H1 (cell line): Measurements from ENCODE around the gene EIF2AK2. TPM values are rescaled to one million over a fixed set of nuclear protein-coding genes. Genes with fewer than 3 reads are reported as not detected.

Source experiments
- CTCF ChIA-PET: fragments of 300-600 bp; sonication (Branson Sonifier 250); formaldehyde crosslinking; loops from one replicate; lab custom pipeline; 2021; ENCODE audit not compliant: partially characterized antibody; lab: Charles Lee
- POLR2A ChIA-PET: fragments of 300-600 bp; sonication (Branson Sonifier 250); formaldehyde crosslinking; loops from one replicate; lab custom pipeline; 2021; ENCODE audit warnings: inconsistent platforms; ENCODE audit not compliant: partially characterized antibody; lab: Charles Lee
- DNase-seq, 2 experiments: peaks; one replicate each; pipeline versions ENCODE4 v3.0.0 to v3.0.0-alpha.2; 2010 to 2022; ENCODE audit warnings: low spot score in 2 of 2, low read depth in 1 of 2, mixed read lengths in 1 of 2
- FAIRE-seq: peaks from 2 replicates; lab custom pipeline; 2011; peaks lifted over from hg19 to GRCh38; lab: Jason Lieb, UNC
- H2AFZ ChIP-seq: 2 replicates; pipeline ENCODE4 v1.8.1; 2012; ENCODE audit warnings: low read length, inconsistent platforms
- H2AK5ac ChIP-seq: 2 replicates; pipeline ENCODE4 v1.6.1; 2013; ENCODE audit warnings: low read depth, low read length
- H2BK120ac ChIP-seq: replicated peaks from 2 replicates; pipeline ENCODE3; 2013; ENCODE audit warnings: low read depth, low read length, inconsistent platforms
- H2BK12ac ChIP-seq: 2 replicates; pipeline ENCODE4 v1.6.1; 2013; ENCODE audit warnings: low read depth, low read length
- H2BK15ac ChIP-seq: 2 replicates; pipeline ENCODE4 v1.6.1; 2013; ENCODE audit warnings: low read length
- H2BK20ac ChIP-seq: 2 replicates; pipeline ENCODE4 v1.6.1; 2013; ENCODE audit warnings: low read length
- H2BK5ac ChIP-seq: 2 replicates; pipeline ENCODE4 v1.6.1; 2013; ENCODE audit warnings: low read depth, low read length
- H3K14ac ChIP-seq: 2 replicates; pipeline ENCODE4 v1.6.1; 2013; ENCODE audit warnings: inconsistent platforms; ENCODE audit not compliant: insufficient read length
- H3K18ac ChIP-seq: 2 replicates; pipeline ENCODE4 v1.6.1; 2013; ENCODE audit warnings: low read length; ENCODE audit errors: extremely low read depth
- H3K23ac ChIP-seq: 2 replicates; pipeline ENCODE4 v1.6.1; 2013; ENCODE audit warnings: inconsistent platforms; ENCODE audit not compliant: insufficient read length
- H3K23me2 ChIP-seq: 2 replicates; pipeline ENCODE4 v1.6.1; 2013; ENCODE audit warnings: low read depth, low read length
- H3K27ac ChIP-seq: 2 replicates; pipeline ENCODE4 v1.6.1; 2011; ENCODE audit warnings: low read depth, low read length, inconsistent platforms
- H3K27me3 ChIP-seq, 4 experiments: replicated peaks in 1 of 4; 1 replicate in 1 of 4; 2 replicates in 3 of 4; pipeline versions ENCODE4 v1.6.1 to v1.8.1; 2011 to 2013; ENCODE audit warnings: low read length in 3 of 4, mild to moderate bottlenecking in 3 of 4, inconsistent platforms in 2 of 4, mixed read lengths in 2 of 4, moderate library complexity in 1 of 4; ENCODE audit not compliant: control insufficient read depth in 3 of 4, insufficient read depth in 3 of 4; ENCODE audit errors: extremely low read depth in 1 of 4
- H3K36me3 ChIP-seq, 4 experiments: 2 replicates each; pipeline versions ENCODE4 v1.6.1 to v1.8.1; 2011 to 2013; ENCODE audit warnings: mild to moderate bottlenecking in 4 of 4, low read length in 3 of 4, moderate library complexity in 2 of 4, control low read depth in 1 of 4, inconsistent platforms in 1 of 4; ENCODE audit not compliant: insufficient read depth in 4 of 4, control insufficient read depth in 2 of 4
- H3K4ac ChIP-seq: replicated peaks from 2 replicates; pipeline ENCODE3; 2013; ENCODE audit warnings: low read length, low read depth, mixed read lengths, inconsistent platforms; ENCODE audit not compliant: insufficient read length
- H3K4me1 ChIP-seq, 4 experiments: replicated peaks in 1 of 4; 1 replicate in 1 of 4; 2 replicates in 3 of 4; pipeline versions ENCODE4 v1.6.1 to v1.8.1; 2011 to 2013; ENCODE audit warnings: low read length in 3 of 4, inconsistent platforms in 2 of 4, mixed read lengths in 1 of 4; ENCODE audit not compliant: insufficient read depth in 4 of 4, control insufficient read depth in 3 of 4
- H3K4me2 ChIP-seq, 2 experiments: 2 replicates each; pipeline versions ENCODE4 v1.6.1 to v1.8.1; 2011 to 2013; ENCODE audit warnings: low read depth in 2 of 2, low read length in 2 of 2, control low read depth in 1 of 2, inconsistent platforms in 1 of 2, mild to moderate bottlenecking in 1 of 2; ENCODE audit not compliant: insufficient read depth in 1 of 2
- H3K4me3 ChIP-seq, 4 experiments: fragments of 200-600, 300-600 bp in 1 of 4; sonication (generic), shearing (Covaris generic), sonication (Bioruptor Twin) in 1 of 4; 2 replicates each; pipeline versions ENCODE4 v1.5.1 to v1.8.1; 2011 to 2016; ENCODE audit warnings: low read length in 4 of 4, low read depth in 3 of 4, control low read depth in 2 of 4, inconsistent platforms in 2 of 4, mild to moderate bottlenecking in 2 of 4, mixed read lengths in 1 of 4, moderate library complexity in 1 of 4; ENCODE audit not compliant: insufficient read depth in 2 of 4; ENCODE audit errors: extremely low read depth in 1 of 4
- H3K56ac ChIP-seq: replicated peaks from 2 replicates; pipeline ENCODE3; 2013; ENCODE audit warnings: low read depth, mild to moderate bottlenecking, mixed read lengths, low read length, inconsistent platforms; ENCODE audit not compliant: insufficient read length
- H3K79me1 ChIP-seq: 2 replicates; pipeline ENCODE4 v1.6.1; 2013; ENCODE audit warnings: low read depth, low read length, control low read depth
- H3K79me2 ChIP-seq, 2 experiments: 2 replicates each; pipeline versions ENCODE4 v1.6.1 to v1.8.1; 2012 to 2013; ENCODE audit warnings: low read length in 2 of 2, mild to moderate bottlenecking in 2 of 2, inconsistent platforms in 1 of 2; ENCODE audit not compliant: insufficient read depth in 2 of 2, control insufficient read depth in 1 of 2
- H3K9ac ChIP-seq, 4 experiments: replicated peaks in 1 of 4; 1 replicate in 1 of 4; 2 replicates in 3 of 4; pipeline versions ENCODE4 v1.6.1 to v1.8.1; 2011 to 2013; ENCODE audit warnings: low read depth in 3 of 4, low read length in 3 of 4, control low read depth in 2 of 4, mild to moderate bottlenecking in 2 of 4, moderate library complexity in 2 of 4, inconsistent platforms in 1 of 4; ENCODE audit errors: extremely low read depth in 1 of 4
- H3K9me3 ChIP-seq, 2 experiments: 2 replicates each; pipeline versions ENCODE4 v1.6.1 to v1.8.1; 2012 to 2013; ENCODE audit warnings: mild to moderate bottlenecking in 2 of 2, moderate library complexity in 2 of 2, control low read depth in 1 of 2, inconsistent platforms in 1 of 2, low read depth in 1 of 2, low read length in 1 of 2, mixed read lengths in 1 of 2; ENCODE audit not compliant: insufficient read depth in 2 of 2
- H4K20me1 ChIP-seq, 2 experiments: replicated peaks in 1 of 2; 2 replicates each; pipeline versions ENCODE3 to v1.8.1; 2011 to 2013; ENCODE audit warnings: inconsistent platforms in 2 of 2, low read length in 2 of 2, mild to moderate bottlenecking in 1 of 2; ENCODE audit not compliant: insufficient read depth in 2 of 2, control insufficient read depth in 1 of 2
- H4K5ac ChIP-seq: 2 replicates; pipeline ENCODE4 v1.6.1; 2013; ENCODE audit warnings: low read length, low read depth, mixed read lengths, inconsistent platforms; ENCODE audit not compliant: insufficient read length
- H4K8ac ChIP-seq: 2 replicates; pipeline ENCODE4 v1.8.0; 2013; ENCODE audit warnings: mild to moderate bottlenecking, moderate library complexity, low read length, inconsistent platforms; ENCODE audit not compliant: insufficient read depth; ENCODE audit errors: extremely low read depth
- H4K91ac ChIP-seq: replicated peaks from 2 replicates; pipeline ENCODE3; 2013; ENCODE audit warnings: low read length, mixed read lengths, inconsistent platforms; ENCODE audit not compliant: insufficient read length
- BCL11A ChIP-seq, 2 experiments: IDR thresholded peaks; one replicate each; pipeline ENCODE4 v1.6.1; 2011; ENCODE audit warnings: low read depth in 2 of 2, low read length in 2 of 2, mild to moderate bottlenecking in 2 of 2
- JUN ChIP-seq: IDR thresholded peaks from 2 replicates; pipeline ENCODE4 v1.6.1; 2011; ENCODE audit warnings: low read depth, mild to moderate bottlenecking, improper control_type of control experiment, low read length
- KDM1A ChIP-seq: fragments of 200-600, 300-600 bp; sonication (generic); IDR thresholded peaks from 2 replicates; pipeline ENCODE4 v1.7.1; 2016; ENCODE audit warnings: mild to moderate bottlenecking, low read length, borderline replicate concordance
- PHF8 ChIP-seq: fragments of 200-600 bp; sonication (generic); conservative IDR thresholded peaks from 2 replicates; pipeline ENCODE4 v1.7.1; 2012; ENCODE audit warnings: low read depth, mild to moderate bottlenecking, inconsistent platforms, low read length, moderate library complexity
- RAD21 ChIP-seq, 2 experiments: IDR thresholded peaks in 1 of 2; conservative IDR thresholded peaks in 1 of 2; 2 replicates each; pipeline ENCODE4 v1.6.1; 2011; ENCODE audit warnings: low read depth in 2 of 2, low read length in 2 of 2, improper control_type of control experiment in 1 of 2, inconsistent platforms in 1 of 2, mild to moderate bottlenecking in 1 of 2, moderate library complexity in 1 of 2
- RBBP5 ChIP-seq: IDR thresholded peaks from 2 replicates; pipeline ENCODE4 v1.7.1; 2012; ENCODE audit warnings: low read depth, mild to moderate bottlenecking, inconsistent platforms, low read length, moderate library complexity, borderline replicate concordance
- SIN3A ChIP-seq, 2 experiments: IDR thresholded peaks in 1 of 2; conservative IDR thresholded peaks in 1 of 2; 2 replicates each; pipeline ENCODE4 v1.6.1; 2011 to 2012; ENCODE audit warnings: low read length in 2 of 2, improper control_type of control experiment in 1 of 2, low read depth in 1 of 2, mild to moderate bottlenecking in 1 of 2
- SRF ChIP-seq: IDR thresholded peaks from 2 replicates; pipeline ENCODE4 v1.6.1; 2011; ENCODE audit warnings: mild to moderate bottlenecking, low read depth, low read length, moderate library complexity
- TEAD4 ChIP-seq: IDR thresholded peaks from 2 replicates; pipeline ENCODE4 v1.6.1; 2012; ENCODE audit warnings: low read depth, low read length, inconsistent platforms, mixed read lengths
- WGBS, 2 experiments: shearing (Covaris generic) in 1 of 2; methylation state at CpG; one replicate each; pipeline versions ENCODE4 v1.1.6 to v1.1.7; 2013 to 2015; ENCODE audit warnings: low lambda C conversion rate in 2 of 2, mixed read lengths in 2 of 2, inconsistent platforms in 1 of 2, low coverage in 1 of 2, missing lambda C conversion rate in 1 of 2; ENCODE audit not compliant: insufficient replicate concordance in 2 of 2, insufficient coverage in 1 of 2, insufficient read length in 1 of 2; ENCODE audit errors: extremely low coverage in 1 of 2, missing lambda C conversion rate in 1 of 2; 5-methylcytosine and 5-hydroxymethylcytosine counted together
- polyA plus RNA-seq, 7 experiments: library from polyadenylated mRNA; depleted of rRNA in 3 of 7; stranded (reverse) in 5 of 7; unstranded in 2 of 7; fragments of >200 nt in 5 of 7; fragments of 200-250 nt in 2 of 7; gene quantifications; 1 replicate in 5 of 7; 2 replicates in 1 of 7; 4 replicates in 1 of 7; pipeline versions ENCODE4 v1.2.1 to v1.2.3, GENCODE V29; 2011 to 2013; ENCODE audit warnings: missing spikeins in 2 of 7, mixed read lengths in 2 of 7
- total RNA-seq: library from RNA; stranded (reverse); fragmentation: NEBNext Ultra II Directional; extraction: Animal tissue kit (Norgen Biotek cat#: 25700); gene quantifications from 2 replicates; pipeline ENCODE4 v1.2.1, GENCODE V29; 2021
- TF ChIP-seq, protein P1 (sequence below), 3 experiments: IDR thresholded peaks; 1 replicate in 2 of 3; 2 replicates in 1 of 3; pipeline versions ENCODE4 v1.5.1 to v1.6.1; 2011; ENCODE audit warnings: low read length in 3 of 3, mild to moderate bottlenecking in 3 of 3, inconsistent platforms in 2 of 3, low read depth in 1 of 3, moderate library complexity in 1 of 3; ENCODE audit not compliant: insufficient read depth in 1 of 3; ENCODE audit errors: control extremely low read depth in 1 of 3

EIF2AK2 gene
- total and polyA plus RNA-seq, 2 of the 8 experiments (the other 6 are each of a cell fraction or from before 2014, with no cell fraction given) = 13.1 to 46.9 TPM

DNA sequence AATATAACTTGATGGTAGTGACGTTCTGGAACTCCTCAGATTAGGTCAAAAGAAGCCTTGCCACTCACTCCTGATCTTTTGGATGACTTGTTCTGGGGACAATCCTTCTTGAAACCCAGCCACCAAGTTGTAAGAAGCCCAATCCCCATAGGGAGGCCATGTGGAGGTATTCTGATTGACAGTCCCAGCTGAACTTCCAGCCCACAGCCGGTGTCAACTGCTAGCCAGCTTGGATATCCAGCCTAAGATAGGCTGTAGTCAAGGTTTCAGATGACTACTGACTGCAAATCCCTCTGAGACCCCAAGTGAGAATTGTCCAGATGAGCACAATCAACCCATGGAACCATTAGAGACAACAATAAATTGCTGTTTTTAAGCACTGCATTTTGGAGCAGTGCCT, 31.4 kb downstream of the EIF2AK2 start:
- peaks cover 0 to 2% (median 0%) of the 10 kb centered on the region in 4 experiments; a peak in 1 of 7 replicates for H3K27me3 ChIP-seq
- no peak overlapping the region for H4K91ac ChIP-seq
- H2BK120ac ChIP-seq = no peak overlapping the region
- H2BK5ac ChIP-seq = no peak overlapping the region
- no peak overlapping the region for H3K9ac ChIP-seq
- no peak overlapping the region for H2BK12ac ChIP-seq
- H3K18ac ChIP-seq = no peak overlapping the region
- H3K79me2 ChIP-seq = no peaks in the 10 kb centered on the region
- no peak overlapping the region for H2AFZ ChIP-seq
- ChIA-PET POLR2A (no interaction called here), CTCF (interaction anchor here (0.6 to 1.0 kb wide), 2 partner anchors 44 to 203 kb away, joined by 3 read pairs; no protein-coding TSS in a partner anchor)
- H3K36me3 ChIP-seq = peaks cover 2 to 10% (median 7%) of the 10 kb centered on the region in 4 experiments; a peak in 6 of 8 replicates
- no peaks in the 10 kb centered on the region for H3K4me1 ChIP-seq
- H3K4me2 ChIP-seq = no peak overlapping the region
- H3K4ac ChIP-seq = no peak overlapping the region
- no peak overlapping the region for H3K14ac ChIP-seq
- FAIRE-seq (no peak), DNase-seq (no peak)
- H4K8ac ChIP-seq = no peak overlapping the region
- H4K5ac ChIP-seq = no peak overlapping the region
- no peaks in the 10 kb centered on the region for H4K20me1 ChIP-seq
- WGBS, 2 experiments = 88% methylated on average over 2 of the region's 2 CpGs; no CpG with 5 or more reads in 1 of the 2 experiments
- H3K23me2 ChIP-seq = 0 out of 2 replicates have a peak, but pooled peaks cover 1% of the 10 kb centered on the region
- no peak overlapping the region for H2AK5ac ChIP-seq
- no peaks in the 10 kb centered on the region for H3K9me3 ChIP-seq
- no peak overlapping the region for H3K56ac ChIP-seq
- H3K23ac ChIP-seq = no peak overlapping the region
- no peak overlapping the region for H3K27ac ChIP-seq
- H3K4me3 ChIP-seq = no peak overlapping the region
- no peak overlapping the region for H2BK20ac ChIP-seq
- no peak overlapping the region for H2BK15ac ChIP-seq
- H3K79me1 ChIP-seq = no peaks in the 10 kb centered on the region; the same call in 1 of the 2 replicates
- TF ChIP-seq TEAD4 (no peak), KDM1A (no peak), SIN3A (conservative IDR thresholded peaks at IDR 0.05 in 1 of 2, IDR thresholded peaks at IDR 0.05 in 1 of 2; ENCODE audit: low read depth in 1 of 2, low read length in 2 of 2) (no peak), RAD21 (IDR thresholded peaks at IDR 0.05 in 1 of 2, conservative IDR thresholded peaks at IDR 0.05 in 1 of 2; ENCODE audit: low read depth in 2 of 2, low read length in 2 of 2) (no peak), BCL11A (IDR thresholded peaks at IDR 0.05; ENCODE audit: low read depth in 2 of 2, low read length in 2 of 2) (no peak), PHF8 (no peak), SRF (no peak), RBBP5 (no peak), JUN (no peak)
- TF ChIP-seq, protein P1, sequence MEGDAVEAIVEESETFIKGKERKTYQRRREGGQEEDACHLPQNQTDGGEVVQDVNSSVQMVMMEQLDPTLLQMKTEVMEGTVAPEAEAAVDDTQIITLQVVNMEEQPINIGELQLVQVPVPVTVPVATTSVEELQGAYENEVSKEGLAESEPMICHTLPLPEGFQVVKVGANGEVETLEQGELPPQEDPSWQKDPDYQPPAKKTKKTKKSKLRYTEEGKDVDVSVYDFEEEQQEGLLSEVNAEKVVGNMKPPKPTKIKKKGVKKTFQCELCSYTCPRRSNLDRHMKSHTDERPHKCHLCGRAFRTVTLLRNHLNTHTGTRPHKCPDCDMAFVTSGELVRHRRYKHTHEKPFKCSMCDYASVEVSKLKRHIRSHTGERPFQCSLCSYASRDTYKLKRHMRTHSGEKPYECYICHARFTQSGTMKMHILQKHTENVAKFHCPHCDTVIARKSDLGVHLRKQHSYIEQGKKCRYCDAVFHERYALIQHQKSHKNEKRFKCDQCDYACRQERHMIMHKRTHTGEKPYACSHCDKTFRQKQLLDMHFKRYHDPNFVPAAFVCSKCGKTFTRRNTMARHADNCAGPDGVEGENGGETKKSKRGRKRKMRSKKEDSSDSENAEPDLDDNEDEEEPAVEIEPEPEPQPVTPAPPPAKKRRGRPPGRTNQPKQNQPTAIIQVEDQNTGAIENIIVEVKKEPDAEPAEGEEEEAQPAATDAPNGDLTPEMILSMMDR (IDR thresholded peaks at IDR 0.05; ENCODE audit: control extremely low read depth in 1 of 3, insufficient read depth in 1 of 3, low read depth in 1 of 3, low read length in 3 of 3) = no peak
